LNCAP (cell line): ENCODE measurements around the gene NCAPG2.

ENCODE experiments used
- CTCF ChIP-seq: fragments of 450-650 bp; IDR thresholded peaks from 2 replicates; pipeline ENCODE4 v1.5.1; 2017; ENCODE audit warnings: mild to moderate bottlenecking

Gene NCAPG2

DNA sequence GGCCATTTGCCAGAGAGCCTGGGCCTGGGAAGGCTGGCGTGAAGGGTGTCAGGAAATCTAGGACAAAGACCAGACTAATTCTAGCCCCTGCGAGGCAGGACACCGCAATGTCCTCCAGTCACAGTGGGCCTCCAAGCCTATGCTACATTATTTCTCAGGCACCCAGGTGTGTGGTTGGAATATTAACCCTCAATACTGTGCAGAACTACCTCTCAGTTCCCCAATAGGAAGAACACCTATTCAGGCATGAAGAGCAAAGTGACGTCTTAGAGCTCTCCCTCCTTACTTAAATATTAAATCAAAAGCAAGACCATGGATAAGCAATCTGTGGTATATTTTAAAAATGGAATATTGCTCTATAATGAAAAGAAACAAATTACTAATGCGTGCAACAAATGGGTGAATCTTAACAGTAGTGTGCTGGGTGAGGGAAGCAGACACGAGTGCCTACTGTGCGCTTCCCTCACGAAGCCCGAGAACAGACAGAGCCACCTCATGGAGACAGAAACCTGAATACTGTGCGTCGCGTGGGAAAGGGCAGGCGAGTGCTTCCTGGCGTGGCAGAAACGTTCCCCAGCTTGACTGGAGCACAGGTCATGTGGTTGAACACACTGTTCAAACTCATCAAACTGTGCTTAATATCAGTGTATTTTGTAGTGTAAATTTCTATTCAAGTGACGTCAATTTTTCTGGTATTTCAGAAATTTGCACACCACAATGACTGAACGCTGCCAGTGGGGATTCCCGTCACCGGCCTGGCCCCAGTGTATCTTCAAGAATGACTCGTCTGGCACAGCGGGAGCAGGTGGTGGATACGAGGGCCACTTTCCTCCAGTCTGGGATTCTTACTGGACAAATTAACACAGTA, 101.5 kb downstream of the NCAPG2 start:
- no peak for TF ChIP-seq CTCF

GRCh38 chr7:158602041-158602440, 102.6 kb downstream of the NCAPG2 start:
- no peak for TF ChIP-seq CTCF

- TF ChIP-seq CTCF, result no peak
These were observed 103.5 kb downstream of the NCAPG2 start for GRCh38 chr7:158601090-158601489.

- no peak for TF ChIP-seq CTCF
These were observed 107.9 kb downstream of the NCAPG2 start for GRCh38 chr7:158596745-158597144.

DNA sequence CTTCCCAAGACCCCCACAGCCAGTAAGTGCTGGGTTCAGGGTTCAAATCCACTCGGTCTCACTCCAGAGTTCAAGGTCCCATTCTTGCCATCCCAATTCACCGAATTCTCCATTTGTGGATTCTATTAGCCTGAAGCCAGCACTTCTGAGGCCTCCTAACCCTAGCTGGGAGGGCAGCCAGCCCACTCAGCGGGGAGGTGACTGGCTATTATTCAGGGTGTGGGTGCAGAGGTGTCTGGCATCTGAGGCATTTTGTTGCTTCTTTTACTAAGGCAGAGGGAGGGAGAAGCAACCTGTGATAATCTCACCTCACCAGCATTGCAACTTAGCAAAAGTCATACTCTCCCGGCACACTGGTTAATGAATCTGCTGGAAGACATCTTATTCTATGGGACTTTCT, 108.3 kb downstream of the NCAPG2 start:
- no peak for TF ChIP-seq CTCF

GRCh38 chr7:158595068-158595467, 109.5 kb downstream of the NCAPG2 start:
- no peak for TF ChIP-seq CTCF

DNA sequence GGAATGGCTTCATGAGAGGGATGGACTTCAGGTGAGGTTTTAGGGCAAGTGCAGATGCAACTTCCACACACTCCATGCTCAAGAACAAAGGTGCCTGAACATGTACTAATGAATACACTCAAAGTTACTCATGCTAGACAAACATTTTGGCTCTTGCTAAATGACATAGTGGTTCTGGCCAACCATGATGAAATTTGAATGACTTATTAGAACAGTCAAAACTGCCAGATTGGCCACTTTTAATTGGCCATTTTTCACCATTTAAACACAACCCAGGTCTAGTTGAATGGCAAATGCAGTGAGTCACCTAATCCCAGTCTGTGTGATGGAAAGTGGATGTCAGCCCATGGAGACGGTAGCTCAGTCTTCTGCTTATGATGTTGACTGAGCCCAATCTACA, 112.1 kb downstream of the NCAPG2 start:
- TF ChIP-seq CTCF, result no peak
